Embryonic facial prominence (tissue), 1 donor: ENCODE results near the gene SFXN5.

ENCODE experiments used
- DNase-seq: peaks from one replicate; pipeline ENCODE4 v3.0.0-alpha.2; 2016; ENCODE audit errors: extremely low spot score

SFXN5 gene

GRCh38 chr2:72980535-72981217, 90.8 kb downstream of the SFXN5 start:
- no peak for DNase-seq

- no peak for DNase-seq
Observed at GRCh38 chr2:72979896-72980295, 91.6 kb downstream of the SFXN5 start.

- DNase-seq = no peak
Observed at GRCh38 chr2:72975017-72975416, 96.5 kb downstream of the SFXN5 start.

GRCh38 chr2:72974436-72974754, 97.1 kb downstream of the SFXN5 start:
- no peak for DNase-seq

GRCh38 chr2:72973566-72974435, 97.7 kb downstream of the SFXN5 start:
- DNase-seq = no peak

GRCh38 chr2:72973137-72973535, 98.4 kb downstream of the SFXN5 start:
- no peak for DNase-seq

- DNase-seq = no peak
Observed at GRCh38 chr2:72972352-72973136, 99.0 kb downstream of the SFXN5 start.

GRCh38 chr2:72971036-72971435, 100.5 kb downstream of the SFXN5 start:
- no peak for DNase-seq

- DNase-seq = no peak
Observed at GRCh38 chr2:72969706-72970105, 101.8 kb downstream of the SFXN5 start.

- DNase-seq = no peak
Observed at GRCh38 chr2:72968286-72968685, 103.2 kb downstream of the SFXN5 start.

- no peak for DNase-seq
Observed at GRCh38 chr2:72965770-72966450, 105.6 kb downstream of the SFXN5 start.

- no peak for DNase-seq
Observed at GRCh38 chr2:72965016-72965415, 106.5 kb downstream of the SFXN5 start.

- DNase-seq = no peak
Observed at GRCh38 chr2:72964146-72964525, 107.4 kb downstream of the SFXN5 start.

GRCh38 chr2:72963423-72964145, 107.9 kb downstream of the SFXN5 start:
- no peak for DNase-seq

GRCh38 chr2:72962911-72963310, 108.6 kb downstream of the SFXN5 start:
- DNase-seq = no peak

GRCh38 chr2:72961853-72962468, 109.6 kb downstream of the SFXN5 start:
- DNase-seq = no peak

GRCh38 chr2:72961036-72961720, 110.3 kb downstream of the SFXN5 start:
- DNase-seq = no peak

- DNase-seq = no peak
Observed at GRCh38 chr2:72959995-72960981, 111.2 kb downstream of the SFXN5 start.

- DNase-seq = no peak
Observed at GRCh38 chr2:72959554-72959953, 112.0 kb downstream of the SFXN5 start.
